WERI-Rb-1 (cell line): ENCODE measurements around the gene CYP17A1.

ENCODE experiments used
- DNase-seq: peaks from one replicate; pipeline ENCODE4 v3.0.0-alpha.2; 2020
- H3K27ac ChIP-seq: fragments of 250-450 bp; sonication (Bioruptor Pico); 2 replicates; pipeline ENCODE4 v1.5.1; 2020; ENCODE audit warnings: mild to moderate bottlenecking, moderate library complexity
- H3K27me3 ChIP-seq: fragments of 250-450 bp; sonication (Bioruptor Pico); 2 replicates; pipeline ENCODE4 v1.5.1; 2021; ENCODE audit warnings: mild to moderate bottlenecking, low read depth, moderate library complexity; ENCODE audit not compliant: insufficient read depth, severe bottlenecking
- H3K36me3 ChIP-seq: fragments of 250-450 bp; sonication (Bioruptor Pico); 2 replicates; pipeline ENCODE4 v1.5.1; 2020; ENCODE audit warnings: mild to moderate bottlenecking, moderate library complexity
- H3K4me3 ChIP-seq: 2 replicates; pipeline ENCODE4 v1.5.1; 2011; ENCODE audit warnings: low read depth, mild to moderate bottlenecking, control low read depth, low read length
- H3K9me3 ChIP-seq: fragments of 250-450 bp; sonication (Bioruptor Pico); 2 replicates; pipeline ENCODE4 v1.5.1; 2021; ENCODE audit warnings: mild to moderate bottlenecking, moderate library complexity; ENCODE audit not compliant: severe bottlenecking
- CTCF ChIP-seq: IDR thresholded peaks from 2 replicates; pipeline ENCODE4 v1.5.1; 2011; ENCODE audit warnings: low read depth, mild to moderate bottlenecking, control low read depth, inconsistent platforms, low read length

Gene CYP17A1

GRCh38 chr10:102819054-102819453 lies 18.2 kb downstream of the CYP17A1 start:
- Histone ChIP-seq H3K36me3 (no peaks in the 10 kb centered on the region), H3K4me3 (no peak overlapping the region), H3K9me3 (no peaks in the 10 kb centered on the region), H3K27me3 (no peaks in the 10 kb centered on the region), H3K27ac (no peak overlapping the region)
- DNase-seq, result no peak
- TF ChIP-seq CTCF, result no peak

DNA sequence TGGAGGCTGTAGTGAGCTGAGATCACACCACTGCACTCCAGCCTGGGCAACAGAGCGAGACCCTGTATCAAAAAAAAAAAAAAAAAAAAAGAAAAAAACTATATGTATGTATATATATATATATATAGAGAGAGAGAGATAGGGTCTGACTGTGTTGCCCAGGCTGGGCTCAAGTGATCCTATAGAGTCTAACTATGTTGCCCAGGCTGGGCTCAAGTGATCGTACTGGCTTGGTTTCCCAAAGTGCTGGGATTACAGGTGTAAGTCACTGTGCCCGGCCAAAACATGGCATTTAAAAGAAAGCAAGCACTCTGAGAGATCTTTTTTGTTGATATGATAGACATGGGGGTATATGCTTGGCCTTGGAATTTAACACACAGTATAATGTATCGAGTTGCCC lies 20.0 kb downstream of the CYP17A1 start:
- Histone ChIP-seq H3K36me3 (no peaks in the 10 kb centered on the region; the same call in 1 of the 2 replicates), H3K27ac (no peak overlapping the region), H3K4me3 (no peak overlapping the region), H3K27me3 (no peaks in the 10 kb centered on the region), H3K9me3 (no peaks in the 10 kb centered on the region)
- no peak for DNase-seq
- TF ChIP-seq CTCF, result no peak

DNA sequence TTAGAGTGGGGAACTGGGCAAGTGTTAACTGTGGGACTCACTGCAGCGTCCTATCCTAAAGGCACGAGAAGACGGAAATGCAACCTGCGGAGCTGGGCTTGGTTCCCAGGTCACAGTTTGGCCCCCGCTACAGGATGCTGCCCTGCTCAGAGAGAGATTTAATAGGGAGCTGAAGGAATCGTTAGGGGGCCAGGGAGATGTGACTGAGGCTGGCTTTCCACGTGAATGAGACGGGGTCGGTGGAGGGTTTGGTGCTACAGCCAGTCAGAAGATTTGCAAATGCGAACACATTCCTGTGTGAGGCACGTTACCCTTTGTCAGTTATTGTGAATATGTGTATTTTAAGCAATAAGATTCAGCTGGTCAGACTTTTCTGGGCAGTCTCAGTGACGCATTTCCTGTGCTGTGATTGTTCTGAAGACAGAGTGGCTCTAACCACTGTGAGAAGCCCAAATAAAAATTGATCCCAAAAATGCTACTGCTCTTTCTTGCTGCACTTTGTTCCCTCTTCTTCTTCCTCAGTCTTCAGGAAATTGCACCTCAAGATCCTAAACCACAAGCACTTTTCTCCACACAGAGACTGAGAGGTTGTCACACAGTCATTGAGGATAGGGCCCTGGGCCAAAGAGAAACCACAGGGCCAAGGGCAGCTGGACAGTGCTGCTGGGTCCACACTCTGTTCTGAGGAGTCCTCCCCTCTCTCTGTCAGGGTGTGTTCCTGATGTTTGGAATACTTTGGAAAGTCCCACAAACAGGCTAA lies 21.2 kb downstream of the CYP17A1 start:
- TF ChIP-seq CTCF, result no peak
- Histone ChIP-seq H3K36me3 (peaks cover 5% of the 10 kb centered on the region; the same call in 1 of the 2 replicates), H3K4me3 (no peak overlapping the region), H3K27me3 (no peaks in the 10 kb centered on the region), H3K9me3 (no peaks in the 10 kb centered on the region), H3K27ac (no peak overlapping the region)
- no peak for DNase-seq

DNA sequence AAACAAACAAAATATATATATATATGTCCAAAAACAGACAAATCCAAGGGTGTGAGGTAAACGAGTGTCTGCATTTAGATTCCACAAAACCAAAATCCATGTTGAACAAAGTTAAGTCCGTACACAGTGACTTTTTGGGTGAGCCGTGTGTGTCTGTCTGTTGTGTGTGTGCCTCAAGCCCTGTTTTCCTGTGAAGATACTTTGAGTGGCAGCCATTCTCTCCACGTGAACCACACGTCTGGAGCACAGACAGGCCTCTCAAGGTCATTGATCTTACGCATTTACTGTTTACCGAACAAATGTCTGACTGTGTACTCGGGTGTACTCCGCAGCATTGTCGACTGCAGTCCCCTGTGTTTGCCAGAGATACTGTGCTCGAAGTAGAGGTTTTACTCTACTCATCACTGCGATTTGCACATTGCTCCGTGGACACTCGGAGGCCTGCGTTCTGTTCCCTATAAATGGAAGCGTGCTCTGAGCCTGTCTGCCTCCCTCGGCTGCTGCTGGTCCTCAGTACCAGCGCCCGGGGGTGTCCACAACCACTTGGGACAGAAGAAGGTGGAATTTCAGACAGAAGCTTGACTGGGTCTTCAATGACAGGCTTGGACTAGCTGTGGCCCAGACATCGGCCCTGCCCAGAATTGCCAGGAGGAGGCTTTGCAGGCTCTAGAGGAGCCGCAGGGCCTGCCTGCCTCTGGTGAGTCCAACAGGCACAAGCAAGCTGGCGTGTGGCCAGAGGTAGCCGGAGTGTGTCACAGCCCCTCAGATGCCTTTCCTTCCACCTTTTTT lies 22.1 kb downstream of the CYP17A1 start:
- Histone ChIP-seq H3K9me3 (no peaks in the 10 kb centered on the region), H3K36me3 (peaks cover 5% of the 10 kb centered on the region; the same call in 1 of the 2 replicates), H3K27me3 (no peaks in the 10 kb centered on the region), H3K4me3 (no peak overlapping the region), H3K27ac (no peak overlapping the region)
- DNase-seq, result no peak
- TF ChIP-seq CTCF, result no peak

GRCh38 chr10:102814453-102814871 lies 22.8 kb downstream of the CYP17A1 start:
- Histone ChIP-seq H3K36me3 (peaks cover 5% of the 10 kb centered on the region; the same call in 1 of the 2 replicates), H3K4me3 (no peak overlapping the region), H3K27me3 (no peaks in the 10 kb centered on the region), H3K27ac (no peak overlapping the region), H3K9me3 (no peaks in the 10 kb centered on the region)
- DNase-seq, result no peak
- no peak for TF ChIP-seq CTCF
